GM19468 (cell line): ENCODE results near the gene SERF2.
"Not testable (repeated sequence)": the region's sequence is repeated elsewhere in the genome, so short reads cannot be mapped to it uniquely, and the experiment has no call there.

Experiments
- ATAC-seq: cut with Tn5 transposase; IDR thresholded peaks from one replicate; pipeline ENCODE4 v1.9.1; 2021; ENCODE audit warnings: mild to moderate bottlenecking, moderate library complexity, moderate number of reproducible peaks; ENCODE audit not compliant: unreplicated experiment; ENCODE audit errors: extremely low read depth

Gene SERF2

GRCh38 chr15:43791993-43792760 is at the start of gene SERF2:
Gene SERF2 (plus strand): TSS chr15:43792320. CDS start chr15:43792377, 57 bp downstream.
- ATAC-seq: peak; percentile 70

GRCh38 chr15:43746245-43746902 is 45.7 kb upstream of the SERF2 start, which contains the start of gene PDIA3:
Gene PDIA3 (plus strand): TSS chr15:43746438. CDS start chr15:43746540, 102 bp downstream.
- peak; percentile 26 for ATAC-seq

- ATAC-seq: not testable (repeated sequence)
Measured at GRCh38 chr15:43746903-43747309, 45.2 kb upstream of the SERF2 start.

GRCh38 chr15:43748376-43748775 is 43.7 kb upstream of the SERF2 start:
- no peak for ATAC-seq

- ATAC-seq: no peak
Measured at GRCh38 chr15:43749690-43750345, 42.3 kb upstream of the SERF2 start.

GRCh38 chr15:43751885-43752284 is 40.2 kb upstream of the SERF2 start:
- no peak for ATAC-seq

GRCh38 chr15:43762824-43763223 is 29.3 kb upstream of the SERF2 start:
- ATAC-seq: no peak

GRCh38 chr15:43763819-43764446 is 28.2 kb upstream of the SERF2 start:
- ATAC-seq: no peak

- no peak for ATAC-seq
Measured at GRCh38 chr15:43769584-43770228, 22.4 kb upstream of the SERF2 start.

GRCh38 chr15:43771816-43772215 is 20.3 kb upstream of the SERF2 start:
- ATAC-seq: no peak

- no peak for ATAC-seq
Measured at GRCh38 chr15:43772624-43773023, 19.5 kb upstream of the SERF2 start.

- no peak for ATAC-seq
Measured at GRCh38 chr15:43774062-43774461, 18.1 kb upstream of the SERF2 start.

- no peak for ATAC-seq
Measured at GRCh38 chr15:43775411-43775965, 16.6 kb upstream of the SERF2 start.

- ATAC-seq: no peak
Measured at GRCh38 chr15:43776101-43776717, 15.9 kb upstream of the SERF2 start.

- peak; percentile 15 for ATAC-seq
Measured at GRCh38 chr15:43776718-43777266, 15.3 kb upstream of the SERF2 start, which contains the start of gene ELL3. Gene ELL3 (minus strand): TSS chr15:43776966. CDS start chr15:43776901, 65 bp downstream.

GRCh38 chr15:43777267-43777914 is 14.7 kb upstream of the SERF2 start:
- ATAC-seq: peak; percentile 26

- no peak for ATAC-seq
Measured at GRCh38 chr15:43779016-43779415, 13.1 kb upstream of the SERF2 start.

- ATAC-seq: no peak
Measured at GRCh38 chr15:43789409-43789808, 2.7 kb upstream of the SERF2 start.
